HepG2 (cell line): ENCODE results near the gene NPC1. TPM values are rescaled to one million over a fixed set of nuclear protein-coding genes. Genes with fewer than 3 reads are reported as not detected.

Source experiments
- ATAC-seq: fragments of 200-7000 bp; cut with Tn5 transposase; 3 replicates; pipeline ENCODE4 v1.9.1; 2020; ENCODE audit warnings: mild to moderate bottlenecking, moderate library complexity
- BruUV-seq: library from RNA; stranded (reverse); fragments of 400-500 nt; replicated peaks from 2 replicates; lab custom pipeline; 2021; lab: Mats Ljungman, UMichigan
- CTCF ChIA-PET: fragments of 300-600 bp; formaldehyde crosslinking; extraction: SDS; loops from one replicate; lab custom pipeline; 2021; ENCODE audit warnings: low total read pairs, inconsistent platforms, low intra/inter-chr PET ratio; lab: Yijun Ruan, JAX
- POLR2A ChIA-PET: fragments of 350-600 bp; sonication (Branson Sonifier 250); formaldehyde crosslinking; loops from one replicate; lab custom pipeline; 2020; ENCODE audit warnings: antibody characterized with exemption, inconsistent platforms; lab: Yijun Ruan, JAX
- DNase-seq: peaks from one replicate; pipeline ENCODE4 v3.0.0-alpha.2; 2015; ENCODE audit warnings: low spot score
- FAIRE-seq: peaks from 3 replicates; lab custom pipeline; 2011; peaks lifted over from hg19 to GRCh38; lab: Jason Lieb, UNC
- H2AFZ ChIP-seq: one replicate; pipeline ENCODE4 v1.6.1; 2011; ENCODE audit warnings: low read length, inconsistent platforms
- H3K27ac ChIP-seq: fragments of 300-600 bp; 3 replicates; pipeline ENCODE4 v1.8.0; 2011; ENCODE audit warnings: mixed run types, mild to moderate bottlenecking, mixed read lengths, low read length, inconsistent platforms; ENCODE audit not compliant: insufficient read depth; ENCODE audit errors: extremely low read length
- H3K27me3 ChIP-seq, 2 experiments: fragments of 200-600 bp in 1 of 2; 2 replicates in 1 of 2; 3 replicates in 1 of 2; pipeline versions ENCODE4 v1.6.0 to v1.8.0; 2011; ENCODE audit warnings: low read length in 2 of 2, mild to moderate bottlenecking in 2 of 2, moderate library complexity in 2 of 2, inconsistent platforms in 1 of 2; ENCODE audit not compliant: insufficient read depth in 2 of 2, control insufficient read depth in 1 of 2
- H3K36me3 ChIP-seq, 2 experiments: fragments of 200-600 bp in 1 of 2; replicated peaks in 1 of 2; 2 replicates in 1 of 2; 3 replicates in 1 of 2; pipeline versions ENCODE4 v1.5.1 to v1.8.0; 2011; ENCODE audit warnings: low read length in 2 of 2, inconsistent platforms in 1 of 2; ENCODE audit not compliant: insufficient read depth in 2 of 2, control insufficient read depth in 1 of 2
- H3K4me1 ChIP-seq: 2 replicates; pipeline ENCODE4 v1.5.1; 2012; ENCODE audit warnings: low read length, inconsistent platforms; ENCODE audit not compliant: insufficient read depth
- H3K4me2 ChIP-seq: 2 replicates; pipeline ENCODE4 v1.6.0; 2011; ENCODE audit warnings: low read depth, low read length, inconsistent platforms
- H3K4me3 ChIP-seq, 3 experiments: fragments of 200-600 bp in 1 of 3; sonication (generic), shearing (Covaris generic) in 1 of 3; replicated peaks in 1 of 3; 2 replicates each; pipeline ENCODE4 v1.5.1; 2011 to 2016; ENCODE audit warnings: low read length in 3 of 3, inconsistent platforms in 2 of 3, low read depth in 2 of 3, mild to moderate bottlenecking in 2 of 3, control low read depth in 1 of 3, mixed read lengths in 1 of 3; ENCODE audit not compliant: insufficient read depth in 1 of 3
- H3K79me2 ChIP-seq: one replicate; pipeline ENCODE4 v1.6.1; 2011; ENCODE audit warnings: low read length, inconsistent platforms; ENCODE audit not compliant: insufficient read depth
- H3K9ac ChIP-seq: 2 replicates; pipeline ENCODE4 v1.6.0; 2011; ENCODE audit warnings: mild to moderate bottlenecking, low read depth, low read length, inconsistent platforms; ENCODE audit not compliant: insufficient read depth
- H3K9me3 ChIP-seq: 2 replicates; pipeline ENCODE4 v1.5.1; 2012; ENCODE audit warnings: mild to moderate bottlenecking, low read length
- H4K20me1 ChIP-seq: 2 replicates; pipeline ENCODE4 v1.6.0; 2011; ENCODE audit warnings: inconsistent platforms, mild to moderate bottlenecking, low read length, moderate library complexity; ENCODE audit not compliant: insufficient read depth
- MTF2 ChIP-seq: sonication (generic); formaldehyde crosslinking; IDR thresholded peaks from 2 replicates; pipeline ENCODE4 v1.5.0; 2020; ENCODE audit warnings: missing genetic modification reagents, borderline replicate concordance
- RBM39 ChIP-seq: fragments of 200-400 bp; formaldehyde crosslinking; IDR thresholded peaks from one replicate; pipeline ENCODE4 v1.6.1; 2018; ENCODE audit warnings: antibody characterized with exemption, mild to moderate bottlenecking, low read depth, low read length; ENCODE audit not compliant: poor library complexity, severe bottlenecking
- ZFP62 ChIP-seq: sonication (generic); formaldehyde crosslinking; IDR thresholded peaks from 2 replicates; pipeline ENCODE4 v1.4.0; 2020; ENCODE audit warnings: missing genetic modification reagents
- WGBS: methylation state at CpG from one replicate; pipeline ENCODE4 v1.1.6; 2017; ENCODE audit warnings: low lambda C conversion rate; 5-methylcytosine and 5-hydroxymethylcytosine counted together
- in situ Hi-C: cut with HindIII; loops from 2 replicates; pipeline ENCODE4 v1.10.0; 2017; ENCODE audit warnings: low pct_unique_long_range_greater_than_20kb; ENCODE audit not compliant: extremely low pct_ligation_motif_present
- intact Hi-C: fragments of 100-400 bp; cut with micrococcal nuclease; formaldehyde crosslinking; loops from one replicate; pipeline ENCODE4 v1.10.0; 2022; ENCODE audit not compliant: unreplicated experiment
- polyA plus RNA-seq, 8 experiments: library from polyadenylated mRNA; depleted of rRNA in 3 of 8; stranded (reverse) in 7 of 8; unstranded in 1 of 8; fragments of >200 nt; fragmentation: Illumina TruSeq in 4 of 8; extraction: Trizol in 4 of 8; gene quantifications; 2 replicates each; pipeline versions ENCODE4 v1.2.1 to v1.2.3, GENCODE V29; 2011 to 2016; ENCODE audit warnings: low read depth in 4 of 8, missing spikeins in 1 of 8, mixed read lengths in 1 of 8; ENCODE audit not compliant: insufficient read depth in 1 of 8
- total RNA-seq, 5 experiments: library from RNA; depleted of rRNA; stranded (reverse); fragments of >200 nt; fragmentation: Illumina TruSeq; extraction: Trizol; gene quantifications; 2 replicates each; pipeline ENCODE4 v1.2.3, GENCODE V29; 2016; ENCODE audit warnings: low read depth in 1 of 5
- TF ChIP-seq, protein P1 (sequence below): fragments of 450-650 bp; IDR thresholded peaks from 2 replicates; pipeline ENCODE4 v1.6.1; 2016

Gene NPC1
- total and polyA plus RNA-seq, 2 of the 13 experiments (the other 11 are each of a cell fraction or from before 2014, with no cell fraction given) = 46.5 to 114 TPM

DNA sequence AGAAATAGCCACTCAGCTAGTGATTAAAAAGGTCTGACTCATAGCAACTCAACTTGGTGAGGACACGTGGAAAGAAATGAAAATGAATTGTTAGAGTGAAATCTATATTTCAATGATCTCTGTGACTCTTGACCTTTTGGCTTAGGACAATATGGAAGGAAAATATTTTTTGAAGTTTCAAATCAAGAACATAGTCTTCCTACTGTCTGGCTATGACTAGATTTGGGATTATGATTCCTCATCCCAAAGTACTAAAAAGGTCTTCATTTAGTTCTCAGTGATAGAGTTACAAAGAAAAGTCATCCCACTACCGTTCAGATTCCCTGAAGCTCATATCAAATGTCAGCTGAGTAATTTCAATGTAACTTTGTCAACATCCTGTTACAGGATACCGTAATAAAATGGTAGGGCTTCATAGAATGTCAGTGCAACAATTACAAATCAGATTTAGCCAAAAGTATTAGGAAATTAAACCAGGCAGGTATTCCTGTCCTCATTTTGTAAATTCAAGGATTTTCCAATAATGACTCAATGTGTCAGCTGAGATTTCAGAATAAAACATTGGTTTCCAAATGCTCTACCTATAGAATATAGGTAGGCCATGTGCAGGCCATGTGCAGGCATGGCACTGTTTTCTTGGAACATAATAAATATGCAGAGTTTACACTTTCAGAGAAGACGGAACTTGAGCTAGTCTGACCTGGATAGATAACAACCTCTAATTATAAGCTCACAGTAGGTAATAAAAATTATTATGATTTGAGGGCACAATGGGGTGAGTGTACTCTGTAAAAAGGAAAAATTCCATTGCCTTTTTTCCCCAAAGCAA is 40.4 kb upstream of the NPC1 start:
- H3K27ac ChIP-seq = no peak overlapping the region

DNA sequence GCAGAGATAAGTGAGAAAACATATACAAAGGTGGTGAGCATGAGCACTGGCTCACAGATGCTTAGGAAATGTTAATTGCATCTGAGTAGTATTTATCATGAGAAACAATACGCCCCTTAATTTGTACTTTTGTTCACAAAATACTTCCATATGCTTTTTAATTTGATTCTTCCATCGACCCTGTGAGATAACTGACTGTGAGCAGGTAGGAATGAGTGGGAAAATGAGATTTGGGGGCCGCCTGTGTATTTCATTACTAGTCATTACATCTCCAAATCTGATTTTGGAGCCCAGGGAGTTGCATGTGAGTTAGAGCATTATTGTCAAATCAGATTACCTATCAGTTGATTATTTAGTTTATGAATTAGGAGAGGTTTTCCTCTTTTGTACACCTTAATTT is 36.7 kb upstream of the NPC1 start:
- no peak for ATAC-seq
- ChIA-PET CTCF (interaction anchor here (1.3 to 1.8 kb wide), 2 partner anchors 66 to 80 kb away, joined by 3 to 29 read pairs; partner anchors contain the start of gene LAMA3), POLR2A (no interaction called here)
- in situ Hi-C loops = loop anchor here (5.0 kb wide), 2 partner anchors 79 to 189 kb away; no protein-coding TSS in a partner anchor
- no peaks in the 10 kb centered on the region for H3K9me3 ChIP-seq
- H3K36me3 ChIP-seq = no peaks in the 10 kb centered on the region
- BruUV-seq = no TSS peak
- 17% methylated on average over 3 of the region's 3 CpGs for WGBS
- FAIRE-seq = no peak
- no peak for DNase-seq
- no peak overlapping the region for H3K27ac ChIP-seq
- no peak for TF ChIP-seq ZFP62 (CRISPR knock-in tag)
- peaks cover 29% of the 10 kb centered on the region for H3K4me1 ChIP-seq
- no peaks in the 10 kb centered on the region for H4K20me1 ChIP-seq
- H2AFZ ChIP-seq = no peak overlapping the region
- intact Hi-C loops = loop anchor here (10.0 kb wide), 2 partner anchors 152 to 292 kb away; no protein-coding TSS in a partner anchor
- peaks cover 1 to 35% of the 10 kb centered on the region in 2 experiments; a peak in 3 of 5 replicates for H3K27me3 ChIP-seq
- no peak overlapping the region for H3K4me3 ChIP-seq
- no peak overlapping the region for H3K9ac ChIP-seq
- H3K79me2 ChIP-seq = no peaks in the 10 kb centered on the region
- H3K4me2 ChIP-seq = no peak overlapping the region

More for the DNA sequence above, 40.4 kb upstream of the NPC1 start:
- no peaks in the 10 kb centered on the region for H3K9me3 ChIP-seq
- no peaks in the 10 kb centered on the region for H4K20me1 ChIP-seq
- H3K4me2 ChIP-seq = no peak overlapping the region
- H3K36me3 ChIP-seq = no peaks in the 10 kb centered on the region
- FAIRE-seq = no peak
- no peak for ATAC-seq
- H3K9ac ChIP-seq = no peak overlapping the region
- in situ Hi-C loops (no loop called here), intact Hi-C loops (loop anchor here (5.0 to 10.0 kb wide), 3 partner anchors 148 to 491 kb away; no protein-coding TSS in a partner anchor)
- peaks cover 1 to 9% of the 10 kb centered on the region in 2 experiments; a peak in 4 of 5 replicates for H3K27me3 ChIP-seq
- H2AFZ ChIP-seq = no peak overlapping the region
- no peaks in the 10 kb centered on the region for H3K79me2 ChIP-seq
- POLR2A ChIA-PET = no interaction called here
- CTCF ChIA-PET = no interaction called here
- DNase-seq = no peak
- H3K4me3 ChIP-seq = no peak overlapping the region
- TF ChIP-seq MTF2 (CRISPR knock-in tag) (no peak), RBM39 (no peak)
- TF ChIP-seq, protein P1, sequence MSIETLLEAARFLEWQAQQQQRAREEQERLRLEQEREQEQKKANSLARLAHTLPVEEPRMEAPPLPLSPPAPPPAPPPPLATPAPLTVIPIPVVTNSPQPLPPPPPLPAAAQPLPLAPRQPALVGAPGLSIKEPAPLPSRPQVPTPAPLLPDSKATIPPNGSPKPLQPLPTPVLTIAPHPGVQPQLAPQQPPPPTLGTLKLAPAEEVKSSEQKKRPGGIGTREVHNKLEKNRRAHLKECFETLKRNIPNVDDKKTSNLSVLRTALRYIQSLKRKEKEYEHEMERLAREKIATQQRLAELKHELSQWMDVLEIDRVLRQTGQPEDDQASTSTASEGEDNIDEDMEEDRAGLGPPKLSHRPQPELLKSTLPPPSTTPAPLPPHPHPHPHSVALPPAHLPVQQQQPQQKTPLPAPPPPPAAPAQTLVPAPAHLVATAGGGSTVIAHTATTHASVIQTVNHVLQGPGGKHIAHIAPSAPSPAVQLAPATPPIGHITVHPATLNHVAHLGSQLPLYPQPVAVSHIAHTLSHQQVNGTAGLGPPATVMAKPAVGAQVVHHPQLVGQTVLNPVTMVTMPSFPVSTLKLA = peak; percentile 62
- peaks cover 36% of the 10 kb centered on the region for H3K4me1 ChIP-seq
- WGBS = 16% methylated on average over 4 of the region's 4 CpGs
- no TSS peak for BruUV-seq
